HEK293T (cell line): ENCODE measurements around the gene PDE6G.
A peak's percentile ranks its signal among the peaks of the same experiment; 100 is the strongest.

Experiments used
- CTCF ChIA-PET: fragments of 350-600 bp; formaldehyde crosslinking; extraction: SDS; loops from one replicate; lab custom pipeline; 2021; ENCODE audit warnings: antibody characterized with exemption, inconsistent platforms; lab: Yijun Ruan, JAX
- POLR2A ChIA-PET: fragments of 350-600 bp; formaldehyde crosslinking; extraction: SDS; loops from one replicate; lab custom pipeline; 2020; ENCODE audit warnings: antibody characterized with exemption, inconsistent platforms; lab: Yijun Ruan, JAX
- DNase-seq: peaks from one replicate; pipeline ENCODE4 v3.0.0; 2012; ENCODE audit warnings: mixed read lengths; ENCODE audit errors: extremely low spot score
- ARNT ChIP-seq: fragments of 450-650 bp; IDR thresholded peaks from 2 replicates; pipeline ENCODE4 v1.6.1; 2017; ENCODE audit warnings: mild to moderate bottlenecking
- BHLHE40 ChIP-seq: fragments of 450-650 bp; IDR thresholded peaks from 2 replicates; pipeline ENCODE4 v1.6.1; 2016; ENCODE audit warnings: mild to moderate bottlenecking, moderate library complexity, borderline replicate concordance
- CTBP1 ChIP-seq: fragments of 450-650 bp; IDR thresholded peaks from 2 replicates; pipeline ENCODE4 v1.6.1; 2016; ENCODE audit warnings: borderline replicate concordance
- ELF4 ChIP-seq: fragments of 450-650 bp; IDR thresholded peaks from 2 replicates; pipeline ENCODE4 v1.6.1; 2017; ENCODE audit warnings: antibody characterized with exemption
- FOXA1 ChIP-seq: fragments of 450-650 bp; IDR thresholded peaks from 2 replicates; pipeline ENCODE4 v1.6.1; 2016; ENCODE audit warnings: mild to moderate bottlenecking
- FOXK2 ChIP-seq: fragments of 450-650 bp; IDR thresholded peaks from 2 replicates; pipeline ENCODE4 v1.6.1; 2016; ENCODE audit warnings: mild to moderate bottlenecking
- FOXM1 ChIP-seq: fragments of 450-650 bp; IDR thresholded peaks from 2 replicates; pipeline ENCODE4 v1.6.1; 2017; ENCODE audit warnings: mild to moderate bottlenecking, borderline replicate concordance
- HDGF ChIP-seq: fragments of 450-650 bp; IDR thresholded peaks from 2 replicates; pipeline ENCODE4 v1.6.1; 2017; ENCODE audit warnings: antibody characterized with exemption, borderline replicate concordance
- L3MBTL2 ChIP-seq: fragments of 450-650 bp; conservative IDR thresholded peaks from 2 replicates; pipeline ENCODE4 v1.6.1; 2016; ENCODE audit warnings: mild to moderate bottlenecking
- LEF1 ChIP-seq: fragments of 450-650 bp; IDR thresholded peaks from 2 replicates; pipeline ENCODE4 v1.6.1; 2017; ENCODE audit warnings: mild to moderate bottlenecking, borderline replicate concordance
- NFRKB ChIP-seq: fragments of 450-650 bp; IDR thresholded peaks from 2 replicates; pipeline ENCODE4 v1.6.1; 2016; ENCODE audit warnings: mild to moderate bottlenecking, moderate library complexity
- SP1 ChIP-seq: fragments of 450-650 bp; IDR thresholded peaks from 2 replicates; pipeline ENCODE4 v1.6.1; 2017
- SUZ12 ChIP-seq: fragments of 450-650 bp; IDR thresholded peaks from 2 replicates; pipeline ENCODE4 v1.6.1; 2016; ENCODE audit warnings: mild to moderate bottlenecking
- TARDBP ChIP-seq: fragments of 450-650 bp; IDR thresholded peaks from 2 replicates; pipeline ENCODE4 v1.6.1; 2016
- ZNF384 ChIP-seq: fragments of 450-650 bp; IDR thresholded peaks from 2 replicates; pipeline ENCODE4 v1.6.1; 2016
- TF ChIP-seq, protein P1 (sequence below): fragments of 450-650 bp; IDR thresholded peaks from 2 replicates; pipeline ENCODE4 v1.6.1; 2016

The PDE6G gene

DNA sequence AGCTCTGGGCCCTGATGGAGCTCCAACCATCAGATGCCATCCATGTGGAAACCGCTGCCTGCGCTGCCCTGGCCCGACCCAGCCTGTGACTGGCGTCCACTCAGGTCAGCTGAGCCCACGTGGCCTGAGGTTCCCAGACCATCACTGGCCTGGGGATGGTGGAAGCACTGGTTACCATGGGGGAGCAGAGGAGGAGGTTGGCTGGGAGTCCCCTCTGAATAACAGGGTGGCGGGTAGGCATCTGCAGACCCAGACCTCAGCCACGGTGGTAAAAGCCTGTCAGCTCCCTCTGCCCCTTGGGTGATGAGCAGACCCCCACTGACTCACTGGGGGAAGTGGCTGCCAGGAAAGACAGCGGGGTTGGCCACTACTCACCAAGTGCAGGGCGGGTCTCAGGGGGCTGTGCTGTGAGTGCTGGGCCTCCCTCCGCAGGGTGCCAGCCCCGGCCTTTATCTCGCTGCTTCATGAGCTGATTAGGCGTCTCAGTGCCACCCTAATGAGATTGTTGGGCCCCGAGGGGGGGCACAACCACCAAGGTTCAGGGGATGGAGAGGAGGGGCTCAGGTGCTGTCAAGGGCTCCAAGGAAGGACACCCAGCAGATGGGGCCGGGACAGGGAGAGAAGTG, at the start of gene PDE6G:
PDE6G (minus strand) TSS at position 425 of the 626 bp plus-strand sequence. CDS start 3,237 bp downstream, outside the sequence.
- CTCF ChIA-PET = interaction anchor here (0.5 kb wide), 1 partner anchor 79 kb away, joined by 4 read pairs; no protein-coding TSS in a partner anchor
- no peak for TF ChIP-seq ELF4
- no peak for DNase-seq
- POLR2A ChIA-PET = interaction anchor here (0.6 to 3.5 kb wide), 6 partner anchors 8 to 178 kb away, joined by 3 to 29 read pairs (median 4); partner anchors contain the start of genes ARL16, CCDC137, HGS and MCRIP1

DNA sequence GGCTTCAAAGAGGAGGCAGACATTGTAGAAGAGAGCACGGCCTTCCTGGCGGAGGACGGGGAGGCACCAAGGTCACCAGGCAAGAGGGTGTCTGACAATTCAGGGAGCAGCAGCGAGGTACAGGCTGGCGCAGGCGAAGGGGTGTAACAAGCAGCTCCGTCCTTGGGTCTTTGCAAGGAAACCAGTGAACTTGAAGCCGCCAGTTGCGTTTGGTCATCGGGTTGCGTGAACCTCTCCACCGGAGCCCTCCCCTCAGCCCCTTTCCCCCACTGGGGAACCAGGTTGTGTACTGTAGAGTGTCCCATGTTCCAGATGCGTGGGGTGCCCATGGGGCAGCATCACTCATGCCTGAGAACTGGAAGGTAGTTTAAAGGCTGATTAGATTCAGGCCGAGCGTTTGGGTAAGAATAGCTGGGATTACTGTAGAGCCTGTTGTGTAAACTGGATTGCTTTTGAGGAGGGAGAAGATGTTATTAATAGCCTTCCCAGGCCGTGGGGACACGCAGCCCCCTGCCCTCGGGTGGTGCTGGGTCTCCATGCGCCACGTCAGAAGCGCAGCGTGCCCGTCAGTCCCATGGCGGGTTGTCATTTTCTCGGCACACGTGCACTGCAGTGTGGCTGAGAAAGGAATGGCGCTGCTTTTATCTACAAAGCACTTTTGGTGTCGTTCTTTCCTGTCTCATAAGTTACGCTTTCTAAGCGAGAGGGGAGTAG, 49.3 kb upstream of the PDE6G start:
- CTCF ChIA-PET = no interaction called here
- POLR2A ChIA-PET = no interaction called here
- TF ChIP-seq LEF1 (no peak), ELF4 (no peak), FOXM1 (no peak), FOXA1 (no peak), BHLHE40 (no peak), TARDBP (no peak), L3MBTL2 (no peak), FOXK2 (no peak), NFRKB (no peak), ZNF384 (no peak), ARNT (no peak), SUZ12 (no peak), SP1 (no peak), CTBP1 (no peak), HDGF (no peak)
- TF ChIP-seq, protein P1, sequence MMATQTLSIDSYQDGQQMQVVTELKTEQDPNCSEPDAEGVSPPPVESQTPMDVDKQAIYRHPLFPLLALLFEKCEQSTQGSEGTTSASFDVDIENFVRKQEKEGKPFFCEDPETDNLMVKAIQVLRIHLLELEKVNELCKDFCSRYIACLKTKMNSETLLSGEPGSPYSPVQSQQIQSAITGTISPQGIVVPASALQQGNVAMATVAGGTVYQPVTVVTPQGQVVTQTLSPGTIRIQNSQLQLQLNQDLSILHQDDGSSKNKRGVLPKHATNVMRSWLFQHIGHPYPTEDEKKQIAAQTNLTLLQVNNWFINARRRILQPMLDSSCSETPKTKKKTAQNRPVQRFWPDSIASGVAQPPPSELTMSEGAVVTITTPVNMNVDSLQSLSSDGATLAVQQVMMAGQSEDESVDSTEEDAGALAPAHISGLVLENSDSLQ = no peak
- no peak for DNase-seq

GRCh38 chr17:81703747-81704654, 47.7 kb upstream of the PDE6G start:
- DNase-seq = no peak
- ChIA-PET CTCF (no interaction called here), POLR2A (interaction anchor here (0.6 to 4.1 kb wide), 20 partner anchors 10 to 169 kb away, joined by 3 to 120 read pairs (median 5); partner anchors contain the start of genes ARL16, CCDC137, FAAP100 and HGS)
- no peak for TF ChIP-seq FOXA1

- ChIA-PET POLR2A (interaction anchor here (0.6 to 4.1 kb wide), 20 partner anchors 10 to 320 kb away, joined by 3 to 120 read pairs (median 5); partner anchors contain the start of genes ARL16, CCDC137, CENPX and FAAP100), CTCF (interaction anchor here (1.2 to 1.8 kb wide), 4 partner anchors 10 to 24 kb away, joined by 3 to 5 read pairs (median 4); partner anchors contain the start of genes ARL16 and HGS)
- peak; percentile 94 for DNase-seq
- TF ChIP-seq SP1 = no peak
- TF ChIP-seq SUZ12 = no peak
- no peak for TF ChIP-seq CTBP1
- TF ChIP-seq ELF4 = peak; percentile 50
- TF ChIP-seq, protein P1 = no peak
- TF ChIP-seq L3MBTL2 = peak; percentile 87
- no peak for TF ChIP-seq ZNF384
- TF ChIP-seq ARNT = no peak
- TF ChIP-seq BHLHE40 = no peak
- TF ChIP-seq LEF1 = no peak
Observed at GRCh38 chr17:81702934-81703746, 46.8 kb upstream of the PDE6G start, which contains the start of gene MRPL12. Gene MRPL12, plus strand, starts transcription at chr17:81703367. Its CDS starts 135 bp downstream, at chr17:81703502.

GRCh38 chr17:81701288-81702071, 45.1 kb upstream of the PDE6G start:
- TF ChIP-seq SUZ12 (no peak), BHLHE40 (no peak), FOXK2 (no peak)
- POLR2A ChIA-PET = interaction anchor here (0.7 to 4.1 kb wide), 7 partner anchors 11 to 37 kb away, joined by 3 to 120 read pairs (median 12); partner anchors contain the start of genes ARL16, CCDC137, HGS and OXLD1
- CTCF ChIA-PET = interaction anchor here (1.2 to 1.8 kb wide), 4 partner anchors 12 to 26 kb away, joined by 3 to 5 read pairs (median 4); partner anchors contain the start of genes ARL16 and HGS
- no peak for DNase-seq
